ENCODE results near the gene MEGF10. TPM values are rescaled to one million over a fixed set of nuclear protein-coding genes. Genes with fewer than 3 reads are reported as not detected.

Gene MEGF10
- total RNA-seq, 4 donors from 2014 or later = 0.57 to 6.0 (median 4.3) TPM

DNA sequence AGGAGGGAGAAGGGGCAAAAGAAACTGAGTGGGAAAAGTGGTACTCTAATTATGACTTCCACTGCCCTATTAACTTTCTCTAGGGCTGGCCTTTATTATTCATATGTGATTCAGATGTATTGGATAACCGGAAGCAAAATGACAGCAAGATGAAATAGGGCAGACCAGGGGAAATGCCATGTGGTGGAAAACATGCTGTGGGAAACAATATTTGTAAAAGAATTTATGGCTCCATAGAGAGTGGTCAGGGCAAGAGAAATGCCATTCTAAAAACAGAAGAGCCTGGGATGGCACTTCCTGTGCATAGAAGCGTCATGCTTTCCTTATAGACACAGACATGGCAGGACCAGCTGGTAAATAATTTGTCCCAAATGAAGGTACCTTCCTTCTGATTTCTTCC is 67.7 kb downstream of the MEGF10 start:
- DNase-seq (ENCODE audit: low spot score in 2 of 2) = no peak
- 47 to 58% methylated on average over 2 of the region's 2 CpGs for WGBS, 2 donors
- TF ChIP-seq, protein P1, sequence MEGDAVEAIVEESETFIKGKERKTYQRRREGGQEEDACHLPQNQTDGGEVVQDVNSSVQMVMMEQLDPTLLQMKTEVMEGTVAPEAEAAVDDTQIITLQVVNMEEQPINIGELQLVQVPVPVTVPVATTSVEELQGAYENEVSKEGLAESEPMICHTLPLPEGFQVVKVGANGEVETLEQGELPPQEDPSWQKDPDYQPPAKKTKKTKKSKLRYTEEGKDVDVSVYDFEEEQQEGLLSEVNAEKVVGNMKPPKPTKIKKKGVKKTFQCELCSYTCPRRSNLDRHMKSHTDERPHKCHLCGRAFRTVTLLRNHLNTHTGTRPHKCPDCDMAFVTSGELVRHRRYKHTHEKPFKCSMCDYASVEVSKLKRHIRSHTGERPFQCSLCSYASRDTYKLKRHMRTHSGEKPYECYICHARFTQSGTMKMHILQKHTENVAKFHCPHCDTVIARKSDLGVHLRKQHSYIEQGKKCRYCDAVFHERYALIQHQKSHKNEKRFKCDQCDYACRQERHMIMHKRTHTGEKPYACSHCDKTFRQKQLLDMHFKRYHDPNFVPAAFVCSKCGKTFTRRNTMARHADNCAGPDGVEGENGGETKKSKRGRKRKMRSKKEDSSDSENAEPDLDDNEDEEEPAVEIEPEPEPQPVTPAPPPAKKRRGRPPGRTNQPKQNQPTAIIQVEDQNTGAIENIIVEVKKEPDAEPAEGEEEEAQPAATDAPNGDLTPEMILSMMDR (IDR thresholded peaks at IDR 0.05) = no peak
- TF ChIP-seq POLR2A (IDR thresholded peaks at IDR 0.05) = no peak
- no peak overlapping the region for H3K4me3 ChIP-seq (ENCODE audit: low read depth, poor library complexity, severe bottlenecking)
- intact Hi-C loops (cut with DNase I; ENCODE audit: low total_unique reads) = no loop called here

DNA sequence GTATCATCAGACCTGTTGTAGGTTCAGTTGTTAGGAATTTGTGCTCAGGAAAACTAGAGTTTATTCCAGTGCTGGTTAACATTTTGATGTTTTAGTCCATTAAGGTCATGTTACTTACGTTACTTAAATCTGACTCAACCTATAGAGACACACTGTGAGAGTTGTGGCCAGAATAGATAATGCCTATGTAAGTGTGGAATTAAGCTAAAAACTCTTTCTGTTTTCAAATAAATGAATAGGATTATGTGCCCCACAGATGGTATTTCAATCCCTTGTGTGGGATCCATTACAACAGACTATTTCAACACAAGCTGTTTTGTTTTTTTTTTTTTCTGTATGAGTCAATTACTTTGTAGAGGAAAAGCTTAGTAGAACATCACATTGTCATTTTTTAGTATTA is 68.1 kb downstream of the MEGF10 start:
- no peak for DNase-seq (ENCODE audit: low spot score in 2 of 2)
- intact Hi-C loops (cut with DNase I; ENCODE audit: low total_unique reads) = no loop called here
- TF ChIP-seq, protein P1 (IDR thresholded peaks at IDR 0.05) = no peak
- TF ChIP-seq POLR2A (IDR thresholded peaks at IDR 0.05) = no peak
- no peak overlapping the region for H3K4me3 ChIP-seq (ENCODE audit: low read depth, poor library complexity, severe bottlenecking)
- 79 to 89% methylated on average over 1 of the region's 1 CpG for WGBS, 2 donors

DNA sequence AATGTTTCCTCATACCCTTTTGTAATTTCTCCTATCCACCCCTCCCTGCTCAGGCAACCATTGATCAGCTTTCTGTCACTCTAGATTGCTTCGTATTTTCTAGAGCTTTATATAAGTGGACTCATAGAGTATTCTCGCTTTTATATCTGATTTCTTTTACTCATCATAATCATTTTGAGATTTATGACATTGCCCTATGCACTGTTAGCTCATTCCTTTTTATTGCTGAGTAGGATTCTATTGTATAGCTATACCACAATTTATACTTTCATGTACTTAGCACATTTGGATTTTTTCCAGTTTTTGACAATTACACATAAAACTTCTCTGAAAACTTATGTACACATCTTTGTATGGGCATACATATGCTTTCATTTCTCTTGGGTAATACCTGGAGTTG is 68.9 kb downstream of the MEGF10 start:
- 91 to 96% methylated on average over 2 of the region's 2 CpGs for WGBS, 2 donors
- H3K4me3 ChIP-seq (ENCODE audit: low read depth, poor library complexity, severe bottlenecking) = no peak overlapping the region
- TF ChIP-seq POLR2A (IDR thresholded peaks at IDR 0.05) = no peak
- TF ChIP-seq, protein P1 (IDR thresholded peaks at IDR 0.05) = no peak
- intact Hi-C loops (cut with DNase I; ENCODE audit: low total_unique reads) = no loop called here
- DNase-seq (ENCODE audit: low spot score in 2 of 2) = no peak

DNA sequence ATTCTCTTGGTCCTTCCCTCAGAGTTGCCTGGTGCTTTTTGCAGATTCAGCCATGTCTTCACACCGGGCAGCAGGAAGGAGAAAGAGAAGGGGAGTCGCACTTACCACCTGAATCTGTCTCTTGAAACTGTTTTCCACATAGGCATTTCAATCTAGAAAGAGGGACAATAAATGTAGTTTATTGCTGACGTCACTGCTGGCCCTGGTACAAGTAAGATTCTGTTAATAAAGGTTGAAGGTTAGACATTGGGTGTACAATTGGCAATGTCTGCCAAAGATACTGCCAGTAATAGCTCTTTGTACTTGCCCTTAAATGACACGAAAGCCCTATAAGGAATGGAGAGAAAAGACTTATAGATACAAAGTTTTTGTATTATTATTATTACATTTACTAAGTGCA is 72.8 kb downstream of the MEGF10 start:
- intact Hi-C loops (cut with DNase I; ENCODE audit: low total_unique reads) = no loop called here
- H3K4me3 ChIP-seq (ENCODE audit: low read depth, poor library complexity, severe bottlenecking) = no peak overlapping the region
- TF ChIP-seq POLR2A (IDR thresholded peaks at IDR 0.05) = no peak
- DNase-seq (ENCODE audit: low spot score in 2 of 2) = no peak
- 79 to 87% methylated on average over 4 of the region's 4 CpGs for WGBS, 2 donors

DNA sequence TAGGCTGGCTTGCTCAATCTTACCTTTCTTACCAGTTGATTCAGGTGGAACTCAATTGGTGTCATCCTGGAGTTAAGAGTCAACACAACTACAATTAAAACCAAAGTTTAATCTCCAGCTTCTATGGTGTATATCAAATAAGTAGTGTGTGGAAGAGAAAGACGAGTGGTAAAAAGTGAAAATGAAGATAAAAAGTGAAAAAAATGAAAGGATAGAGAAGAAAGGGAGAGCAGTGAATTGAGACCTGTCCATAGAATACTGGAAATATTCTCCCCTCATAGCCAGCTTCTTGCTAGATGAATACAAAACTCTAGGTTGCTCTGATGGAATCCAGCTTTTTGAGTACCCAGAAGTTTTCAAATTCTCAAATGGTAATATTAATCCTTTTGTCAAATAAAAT is 76.4 kb downstream of the MEGF10 start:
- TF ChIP-seq, protein P1 (IDR thresholded peaks at IDR 0.05) = no peak
- no peak for TF ChIP-seq POLR2A (IDR thresholded peaks at IDR 0.05)
- H3K4me3 ChIP-seq (ENCODE audit: low read depth, poor library complexity, severe bottlenecking) = no peak overlapping the region
- WGBS, 2 donors = 83 to 92% methylated on average over 1 of the region's 1 CpG
- DNase-seq (ENCODE audit: low spot score in 2 of 2) = no peak
- intact Hi-C loops (cut with DNase I; ENCODE audit: low total_unique reads) = no loop called here

DNA sequence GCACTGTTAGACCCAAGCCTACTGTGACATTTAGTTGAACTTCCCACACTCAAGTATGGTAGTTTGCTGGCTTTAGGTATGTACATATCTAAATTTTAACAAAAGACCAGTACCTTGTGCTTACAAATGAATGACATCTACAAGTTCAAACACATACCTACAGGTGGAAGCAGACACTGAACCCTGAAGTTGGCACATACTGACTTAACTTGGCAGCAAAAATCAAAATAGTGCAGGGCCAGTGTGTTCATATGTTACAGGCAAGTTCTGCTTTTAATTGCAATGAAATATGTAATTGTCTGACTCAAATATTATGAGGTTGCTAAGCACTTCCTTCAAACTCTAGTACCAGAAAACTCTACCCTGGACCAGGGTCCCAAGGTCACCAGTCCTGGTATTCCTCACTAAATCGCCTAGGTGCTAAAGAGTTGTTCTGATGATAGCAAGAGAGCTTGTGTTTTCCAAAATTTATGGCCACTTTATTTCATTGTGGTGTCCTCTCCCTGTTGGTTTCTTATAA is 77.4 kb downstream of the MEGF10 start:
- no peak for DNase-seq (ENCODE audit: low spot score in 2 of 2)

More for the DNA sequence above, 77.4 kb downstream of the MEGF10 start:
- H3K4me3 ChIP-seq (ENCODE audit: low read depth, poor library complexity, severe bottlenecking) = no peak overlapping the region
- no peak for TF ChIP-seq POLR2A (IDR thresholded peaks at IDR 0.05)
- TF ChIP-seq, protein P1 (IDR thresholded peaks at IDR 0.05) = no peak
- WGBS, 2 donors = 41 to 64% methylated on average over 1 of the region's 1 CpG
- intact Hi-C loops (cut with DNase I; ENCODE audit: low total_unique reads) = no loop called here
